Activated CD4-positive, alpha-beta T cell treated with anti-CD3 and anti-CD28 coated beads for 4 hours (primary cell): ENCODE measurements around the gene COPRS.
"Not testable (repeated sequence)": the region's sequence is repeated elsewhere in the genome, so short reads cannot be mapped to it uniquely, and the experiment has no call there.

ENCODE experiments used
- DNase-seq, 2 donors: peaks; one replicate each; pipeline ENCODE4 v3.0.0-alpha.2; 2020

COPRS gene

DNA sequence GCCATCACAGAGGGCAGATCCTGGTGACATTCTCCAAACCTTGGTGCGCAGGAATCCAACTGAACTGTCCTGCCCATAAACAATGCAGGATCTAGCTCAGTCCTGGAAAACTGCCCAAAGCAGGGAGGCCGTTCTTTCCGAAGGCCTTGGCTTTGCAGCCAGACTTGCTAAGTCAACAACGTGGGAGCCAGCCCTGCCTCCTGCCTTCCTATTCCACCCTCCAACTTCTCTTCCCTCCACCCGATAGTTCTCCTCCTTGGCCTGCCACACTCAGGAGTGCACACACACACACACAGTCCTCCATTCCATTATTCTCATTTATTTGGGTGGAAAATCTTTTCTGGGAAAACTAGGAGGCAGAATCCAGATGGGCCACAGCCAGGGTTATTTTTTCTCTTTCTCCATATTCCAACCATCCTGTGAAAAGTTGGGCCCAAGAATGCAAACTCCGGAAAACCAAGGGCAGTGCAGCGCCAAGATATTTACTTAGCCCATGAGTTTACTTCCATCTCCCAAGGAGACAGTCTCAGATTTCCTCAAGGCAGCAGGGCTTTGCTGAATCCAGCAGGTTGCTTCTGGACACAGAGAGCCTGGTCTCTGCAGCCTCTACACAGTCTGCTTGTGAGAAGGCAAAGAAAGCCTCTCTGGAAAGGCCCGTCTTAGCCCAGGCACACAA is 15.8 kb downstream of the COPRS start:
- no peak for DNase-seq

- peak; percentile 41 to 66 for DNase-seq
Observed at GRCh38 chr17:31842195-31843069, 16.6 kb downstream of the COPRS start.

- DNase-seq, result no peak
Observed at GRCh38 chr17:31841850-31842194, 17.2 kb downstream of the COPRS start.

- no peak for DNase-seq
Observed at GRCh38 chr17:31838636-31839225, 20.3 kb downstream of the COPRS start.

GRCh38 chr17:31835984-31836383 is 23.1 kb downstream of the COPRS start:
- no peak for DNase-seq

- DNase-seq, result no peak
Observed at GRCh38 chr17:31834448-31834847, 24.6 kb downstream of the COPRS start.

GRCh38 chr17:31832746-31833145 is 26.3 kb downstream of the COPRS start:
- DNase-seq, result no peak

- DNase-seq, result no peak
Observed at GRCh38 chr17:31830971-31831858, 27.8 kb downstream of the COPRS start.

GRCh38 chr17:31829649-31830048 is 29.4 kb downstream of the COPRS start:
- DNase-seq, result no peak

GRCh38 chr17:31828955-31829354 is 30.1 kb downstream of the COPRS start:
- not testable (repeated sequence) for DNase-seq

DNA sequence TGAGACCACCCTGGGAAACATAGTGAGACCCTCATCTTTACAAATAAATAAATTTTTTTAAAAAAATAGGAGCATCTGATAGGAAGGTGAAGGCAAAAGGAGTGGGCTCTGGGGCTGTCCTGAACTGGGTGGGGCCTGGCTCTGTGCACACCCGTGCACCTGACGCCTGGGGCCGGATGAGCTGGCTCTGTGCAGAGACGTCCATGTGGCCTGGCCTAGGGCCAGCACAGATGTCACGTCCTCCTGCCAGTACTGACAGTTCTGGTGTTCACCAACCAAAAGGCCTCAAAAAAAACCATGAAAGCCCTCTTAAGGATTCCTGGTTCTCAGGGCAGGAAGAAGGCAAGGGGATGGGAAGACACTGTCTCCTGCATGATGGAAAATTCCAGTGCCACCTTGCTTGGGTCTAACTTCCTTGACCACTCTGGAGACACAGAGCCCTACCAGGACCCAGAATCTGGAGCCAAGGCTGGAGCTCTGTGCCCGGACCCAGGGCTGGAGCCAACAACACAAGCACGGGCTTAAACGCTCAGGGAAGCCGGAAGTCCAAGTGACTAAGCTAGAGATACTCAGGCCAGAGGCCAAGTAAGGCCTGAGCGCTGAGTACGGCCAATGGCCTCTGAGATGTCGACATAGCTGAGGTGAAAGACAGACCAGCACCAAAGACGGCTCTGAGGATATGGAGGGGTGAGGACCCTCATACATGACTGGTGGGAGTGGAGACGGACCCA is 32.9 kb downstream of the COPRS start:
- no peak for DNase-seq

- DNase-seq, result no peak
Observed at GRCh38 chr17:31824766-31825360, 34.2 kb downstream of the COPRS start.

- DNase-seq, result no peak
Observed at GRCh38 chr17:31823014-31823413, 36.0 kb downstream of the COPRS start.

- DNase-seq, result no peak
Observed at GRCh38 chr17:31820691-31821435, 38.2 kb downstream of the COPRS start.

- no peak for DNase-seq
Observed at GRCh38 chr17:31819578-31819977, 39.5 kb downstream of the COPRS start.

GRCh38 chr17:31818863-31819262 is 40.2 kb downstream of the COPRS start:
- DNase-seq, result not testable (repeated sequence)

GRCh38 chr17:31815212-31815730 is 43.8 kb downstream of the COPRS start:
- DNase-seq, result no peak

DNA sequence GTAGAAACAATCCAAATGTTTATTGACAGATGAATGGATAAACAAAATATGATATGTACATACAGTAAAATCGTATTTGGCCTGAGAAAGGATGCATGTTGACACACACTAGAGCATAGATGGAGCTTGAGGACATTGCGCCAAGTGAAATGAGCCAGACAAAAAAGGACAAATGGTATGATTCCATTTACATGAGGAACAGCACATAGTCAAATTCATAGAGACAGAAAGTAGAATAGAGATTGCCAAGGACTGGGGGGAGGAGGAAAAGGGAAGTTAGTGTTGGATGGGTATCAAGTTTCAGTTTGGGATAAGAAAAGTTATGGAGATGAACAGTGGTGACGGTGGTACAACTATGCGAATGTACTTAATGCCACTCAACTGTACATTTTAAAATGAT is 47.9 kb downstream of the COPRS start:
- no peak for DNase-seq

DNA sequence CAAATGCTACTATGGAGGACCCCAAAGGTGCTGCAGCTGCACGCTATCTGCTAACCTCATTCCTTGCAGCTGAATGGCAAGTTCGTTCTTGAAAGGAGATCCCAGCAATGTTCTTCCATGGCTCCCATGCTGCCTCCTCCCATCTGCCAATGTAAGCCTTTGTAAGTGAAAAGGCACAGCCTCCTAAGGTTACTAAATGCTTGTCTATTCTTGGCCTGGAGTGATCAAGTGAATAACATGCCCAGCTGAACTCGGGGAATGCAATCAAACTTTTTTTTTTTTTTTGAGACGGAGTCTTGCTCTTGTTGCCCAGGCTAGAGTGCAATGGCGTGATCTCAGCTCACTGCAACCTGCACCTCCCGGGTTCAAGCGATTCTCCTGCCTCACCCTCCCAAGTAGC is 49.2 kb downstream of the COPRS start:
- DNase-seq, result not testable (repeated sequence)

- DNase-seq, result no peak
Observed at GRCh38 chr17:31808521-31809050, 50.5 kb downstream of the COPRS start.

DNA sequence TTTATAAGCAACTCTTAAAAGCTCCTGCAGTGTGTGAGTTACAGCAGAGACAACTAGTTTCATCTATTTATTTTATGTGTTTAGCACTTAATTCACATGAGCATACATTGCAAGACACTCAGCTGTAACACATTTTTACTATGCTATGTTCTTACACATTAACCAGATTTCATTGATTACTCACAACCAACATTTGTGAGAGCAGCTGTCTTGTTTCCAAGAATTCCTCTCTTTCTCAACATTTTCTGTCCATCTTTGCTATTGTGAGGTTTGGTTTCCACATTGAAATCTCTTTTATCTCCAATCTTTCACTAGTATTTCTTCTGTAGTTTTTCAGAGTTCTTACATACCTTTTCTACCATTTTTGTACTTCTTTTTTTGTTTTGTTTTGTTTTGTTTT is 51.2 kb downstream of the COPRS start:
- no peak for DNase-seq
